HUES48 (cell line): ENCODE data around the gene FZD2.
"Not testable (repeated sequence)": the region's sequence is repeated elsewhere in the genome, so short reads cannot be mapped to it uniquely, and the experiment has no call there.

Experiments used
- H3K27ac ChIP-seq: one replicate; pipeline ENCODE4 v1.7.0; 2013; ENCODE audit warnings: low read depth, low read length, inconsistent platforms
- H3K27me3 ChIP-seq: 2 replicates; pipeline ENCODE4 v1.6.1; 2013; ENCODE audit warnings: mild to moderate bottlenecking, low read length; ENCODE audit not compliant: control insufficient read depth, insufficient read depth
- H3K36me3 ChIP-seq: 2 replicates; pipeline ENCODE4 v1.6.1; 2013; ENCODE audit warnings: low read length; ENCODE audit not compliant: control insufficient read depth, insufficient read depth
- H3K4me1 ChIP-seq: 2 replicates; pipeline ENCODE4 v1.6.1; 2013; ENCODE audit warnings: mild to moderate bottlenecking, low read length; ENCODE audit not compliant: control insufficient read depth, insufficient read depth
- H3K4me3 ChIP-seq: 2 replicates; pipeline ENCODE4 v1.5.1; 2013; ENCODE audit warnings: mild to moderate bottlenecking, low read depth, low read length
- H3K9ac ChIP-seq: 2 replicates; pipeline ENCODE4 v1.6.1; 2013; ENCODE audit warnings: mild to moderate bottlenecking, low read depth, low read length, moderate library complexity
- H3K9me3 ChIP-seq: 2 replicates; pipeline ENCODE4 v1.6.1; 2013; ENCODE audit warnings: low read length; ENCODE audit not compliant: control insufficient read depth, insufficient read depth

FZD2 gene

GRCh38 chr17:44587339-44587738, 30.1 kb downstream of the FZD2 start:
- Histone ChIP-seq H3K36me3 (no peaks in the 10 kb centered on the region), H3K4me1 (no peaks in the 10 kb centered on the region), H3K27me3 (no peaks in the 10 kb centered on the region), H3K9me3 (no peaks in the 10 kb centered on the region), H3K27ac (peak overlapping the region; percentile 78), H3K4me3 (no peak overlapping the region), H3K9ac (no peak overlapping the region)

DNA sequence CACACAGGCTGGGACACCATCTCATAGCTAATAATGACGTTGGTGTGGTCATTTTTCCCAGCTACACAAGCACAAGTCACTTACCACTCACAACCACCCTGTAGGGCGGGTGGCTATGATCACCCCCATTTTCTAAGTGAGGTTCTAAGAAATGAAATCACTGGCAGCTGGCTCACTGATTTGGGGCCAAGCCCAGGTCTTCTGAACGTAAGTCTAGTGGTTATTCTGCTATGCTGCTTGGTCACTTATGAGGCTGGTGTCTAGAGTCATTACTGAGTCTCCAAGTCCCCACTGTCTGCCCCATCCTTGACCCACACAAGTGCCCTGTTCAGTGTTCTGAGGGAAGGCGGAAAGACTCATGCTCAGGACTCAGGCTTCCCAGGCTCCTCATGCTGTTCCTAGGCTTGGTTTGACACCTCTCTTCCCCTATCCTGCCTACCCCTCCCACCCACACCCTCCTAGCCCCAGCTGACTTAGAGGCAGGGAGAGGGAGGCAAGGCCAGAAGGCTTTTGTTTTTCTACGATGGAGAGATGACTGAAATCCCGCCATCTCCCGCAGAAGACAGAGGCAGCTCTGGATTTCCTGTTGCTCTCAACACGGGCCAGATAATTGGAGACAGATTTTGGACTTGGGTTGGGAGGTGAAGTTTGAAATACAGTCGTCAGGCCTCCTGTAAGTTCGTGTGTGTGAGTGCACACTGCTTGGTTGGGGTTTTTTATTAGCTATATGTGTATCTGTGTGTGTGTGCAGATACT, 32.2 kb downstream of the FZD2 start:
- H3K27ac ChIP-seq: no peak overlapping the region
- no peaks in the 10 kb centered on the region for H3K36me3 ChIP-seq

DNA sequence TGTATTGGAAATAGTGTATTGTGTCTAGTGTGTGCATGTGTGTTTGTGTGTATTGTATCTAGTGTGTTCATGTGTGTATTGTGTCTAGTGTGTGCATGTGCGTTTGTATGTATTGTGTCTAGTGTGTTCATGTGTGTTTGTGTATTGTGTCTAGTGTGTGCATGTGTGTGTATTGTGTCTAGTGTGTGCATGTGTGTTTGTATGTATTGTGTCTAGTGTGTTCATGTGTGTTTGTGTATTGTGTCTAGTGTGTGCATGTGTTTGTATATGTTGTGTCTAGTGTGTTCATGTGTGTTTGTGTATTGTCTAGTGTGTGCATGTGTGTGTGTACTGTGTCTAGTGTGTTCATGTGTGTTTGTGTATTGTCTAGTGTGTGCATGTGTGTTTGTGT, 32.8 kb downstream of the FZD2 start:
- H3K9ac ChIP-seq, H3K4me1 ChIP-seq, H3K4me3 ChIP-seq, H3K9me3 ChIP-seq, H3K27ac ChIP-seq, H3K36me3 ChIP-seq, H3K27me3 ChIP-seq: not testable (repeated sequence)

More for the DNA sequence above, 32.2 kb downstream of the FZD2 start:
- Histone ChIP-seq H3K9me3 (no peaks in the 10 kb centered on the region), H3K27me3 (no peaks in the 10 kb centered on the region), H3K4me3 (no peak overlapping the region), H3K9ac (no peak overlapping the region), H3K4me1 (no peaks in the 10 kb centered on the region)

- H3K4me3 ChIP-seq, H3K27me3 ChIP-seq, H3K27ac ChIP-seq, H3K9ac ChIP-seq, H3K36me3 ChIP-seq, H3K4me1 ChIP-seq, H3K9me3 ChIP-seq: not testable (repeated sequence)
Observed at GRCh38 chr17:44590762-44591161, 33.5 kb downstream of the FZD2 start.

DNA sequence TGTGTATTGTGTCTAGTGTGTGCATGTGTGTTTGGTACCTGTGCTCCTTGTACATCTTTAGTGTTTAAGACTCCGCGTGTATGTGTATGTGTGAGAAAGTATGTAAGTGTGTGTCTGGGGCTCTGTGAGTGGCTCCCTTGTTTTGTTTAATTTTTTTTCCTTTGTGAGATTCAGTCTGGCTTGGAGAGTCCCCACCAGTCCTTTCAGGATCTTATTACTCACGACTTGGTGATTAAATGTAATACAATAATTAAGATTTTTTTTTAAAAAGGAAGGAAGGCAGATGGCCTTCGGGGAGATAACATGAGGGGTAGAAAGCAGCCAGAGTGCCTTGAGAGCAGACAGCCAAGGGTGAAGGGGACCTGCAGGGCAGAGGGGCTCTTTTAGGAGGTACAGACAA, 33.9 kb downstream of the FZD2 start:
- H3K27me3 ChIP-seq: no peaks in the 10 kb centered on the region
- no peaks in the 10 kb centered on the region for H3K4me1 ChIP-seq
- H3K9ac ChIP-seq: no peak overlapping the region
- H3K36me3 ChIP-seq: no peaks in the 10 kb centered on the region
- no peaks in the 10 kb centered on the region for H3K9me3 ChIP-seq
- no peak overlapping the region for H3K4me3 ChIP-seq
- H3K27ac ChIP-seq: no peak overlapping the region

- Histone ChIP-seq H3K36me3 (no peaks in the 10 kb centered on the region), H3K4me3 (no peak overlapping the region), H3K4me1 (no peaks in the 10 kb centered on the region), H3K27ac (no peak overlapping the region), H3K9me3 (no peaks in the 10 kb centered on the region), H3K27me3 (no peaks in the 10 kb centered on the region), H3K9ac (no peak overlapping the region)
Observed at GRCh38 chr17:44593156-44593555, 35.9 kb downstream of the FZD2 start.

DNA sequence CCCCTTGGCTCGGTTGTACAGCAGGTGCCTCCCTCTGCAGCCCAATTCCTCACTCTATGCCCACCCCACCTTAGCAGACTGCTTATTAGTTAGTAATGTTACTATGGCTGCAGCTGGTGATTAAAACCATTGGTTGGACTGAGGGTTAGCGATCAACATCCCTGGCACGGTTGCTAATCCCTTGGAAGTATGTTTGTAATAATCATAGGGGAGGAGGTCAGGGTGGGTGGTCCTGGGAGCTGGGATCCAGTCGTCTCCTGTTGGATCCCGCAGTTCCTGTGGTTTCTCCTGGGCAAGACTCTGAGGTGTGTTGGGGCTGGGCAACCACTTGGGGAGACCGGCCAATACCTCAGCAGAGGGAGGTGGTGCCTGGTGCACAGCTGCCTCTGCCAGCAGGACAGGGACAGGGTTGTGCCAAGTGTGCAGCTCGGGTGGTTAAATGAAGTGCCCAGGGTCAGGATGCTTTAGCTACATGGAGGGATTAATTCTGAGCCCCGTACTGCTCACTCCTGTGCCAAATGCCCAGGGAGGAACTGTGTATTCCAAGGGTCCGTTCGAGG, 38.0 kb downstream of the FZD2 start:
- Histone ChIP-seq H3K4me3 (no peak overlapping the region), H3K4me1 (peaks cover 12% of the 10 kb centered on the region), H3K36me3 (no peaks in the 10 kb centered on the region), H3K9ac (no peak overlapping the region), H3K27ac (no peak overlapping the region), H3K27me3 (no peaks in the 10 kb centered on the region), H3K9me3 (no peaks in the 10 kb centered on the region)

GRCh38 chr17:44598329-44598728, 41.0 kb downstream of the FZD2 start:
- no peaks in the 10 kb centered on the region for H3K9me3 ChIP-seq

GRCh38 chr17:44598932-44599297, 41.6 kb downstream of the FZD2 start:
- Histone ChIP-seq H3K9ac (no peak overlapping the region), H3K27ac (peak overlapping the region; percentile 78), H3K9me3 (no peaks in the 10 kb centered on the region), H3K4me1 (peaks cover 12% of the 10 kb centered on the region), H3K4me3 (no peak overlapping the region), H3K36me3 (no peaks in the 10 kb centered on the region), H3K27me3 (no peaks in the 10 kb centered on the region)

More at GRCh38 chr17:44598329-44598728, 41.0 kb downstream of the FZD2 start:
- Histone ChIP-seq H3K4me1 (peaks cover 12% of the 10 kb centered on the region), H3K4me3 (no peak overlapping the region), H3K36me3 (no peaks in the 10 kb centered on the region), H3K9ac (no peak overlapping the region), H3K27me3 (no peaks in the 10 kb centered on the region), H3K27ac (no peak overlapping the region)

- H3K4me1 ChIP-seq: peaks cover 12% of the 10 kb centered on the region
Observed at GRCh38 chr17:44599298-44600175, 42.3 kb downstream of the FZD2 start.

DNA sequence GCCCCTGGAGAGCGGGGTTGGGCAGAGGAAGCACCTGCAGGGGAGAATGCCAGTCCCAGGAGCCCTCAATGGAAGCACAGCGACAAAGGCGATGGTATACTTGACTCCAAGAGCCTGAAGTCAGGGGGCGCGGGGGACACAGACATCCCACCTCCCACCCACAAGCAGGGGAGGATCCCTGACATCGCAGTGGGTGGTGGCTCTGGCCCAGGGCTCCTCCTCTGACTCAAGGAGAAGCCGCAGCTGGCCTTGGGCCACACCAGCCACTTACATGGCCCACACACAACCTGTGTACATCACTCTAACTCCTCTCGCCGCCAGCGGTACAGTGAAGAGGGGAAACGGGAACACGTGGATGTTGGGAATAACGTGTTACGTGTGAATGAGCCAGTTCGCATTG, 44.3 kb downstream of the FZD2 start:
- Histone ChIP-seq H3K9ac (no peak overlapping the region), H3K27ac (no peak overlapping the region), H3K36me3 (no peaks in the 10 kb centered on the region), H3K4me1 (peaks cover 12% of the 10 kb centered on the region), H3K27me3 (no peaks in the 10 kb centered on the region), H3K4me3 (no peak overlapping the region), H3K9me3 (no peaks in the 10 kb centered on the region)

More at GRCh38 chr17:44599298-44600175, 42.3 kb downstream of the FZD2 start:
- no peaks in the 10 kb centered on the region for H3K36me3 ChIP-seq
- no peak overlapping the region for H3K4me3 ChIP-seq
- peak overlapping the region; percentile 78 for H3K27ac ChIP-seq
- H3K27me3 ChIP-seq: no peaks in the 10 kb centered on the region
- no peak overlapping the region for H3K9ac ChIP-seq
- H3K9me3 ChIP-seq: no peaks in the 10 kb centered on the region
